Endothelial cell of umbilical vein (primary cell): Measurements from ENCODE around the gene CUX1. TPM values are rescaled to one million over a fixed set of nuclear protein-coding genes. Genes with fewer than 3 reads are reported as not detected.

Experiments used
- BruUV-seq: library from RNA; stranded (reverse); fragments of 400-500 nt; replicated peaks from 2 replicates; lab custom pipeline; 2021; lab: Mats Ljungman, UMichigan
- CTCF ChIA-PET: fragments of 300-600, 350-600 bp; sonication (Branson Sonifier 250); formaldehyde crosslinking; loops from one replicate; lab custom pipeline; 2021; ENCODE audit warnings: antibody characterized with exemption, inconsistent platforms; lab: Charles Lee
- POLR2A ChIA-PET: fragments of 300-600, 350-600 bp; sonication (Branson Sonifier 250); formaldehyde crosslinking; loops from one replicate; lab custom pipeline; 2021; ENCODE audit warnings: antibody characterized with exemption, inconsistent platforms; lab: Charles Lee
- DNase-seq: peaks from one replicate; pipeline ENCODE4 v3.0.0-alpha.2; 2011; ENCODE audit warnings: low read depth, low spot score
- FAIRE-seq: peaks from 2 replicates; lab custom pipeline; 2011; peaks lifted over from hg19 to GRCh38; lab: Jason Lieb, UNC
- H2AFZ ChIP-seq: 2 replicates; pipeline ENCODE4 v1.6.0; 2012; ENCODE audit warnings: low read depth, low read length, control low read depth, inconsistent platforms
- H3K27ac ChIP-seq: 2 replicates; pipeline ENCODE4 v1.5.1; 2011; ENCODE audit warnings: low read depth, mild to moderate bottlenecking, control low read depth, low read length, moderate library complexity; ENCODE audit not compliant: insufficient read depth
- H3K27me3 ChIP-seq, 2 experiments: 2 replicates each; pipeline versions ENCODE4 v1.6.0 to v1.6.1; 2011; ENCODE audit warnings: low read length in 2 of 2, mixed read lengths in 1 of 2; ENCODE audit not compliant: control insufficient read depth in 2 of 2, insufficient read depth in 2 of 2
- H3K36me3 ChIP-seq, 2 experiments: 2 replicates in 1 of 2; 3 replicates in 1 of 2; pipeline ENCODE4 v1.5.1; 2011; ENCODE audit warnings: low read length in 2 of 2, mild to moderate bottlenecking in 1 of 2, moderate library complexity in 1 of 2; ENCODE audit not compliant: control insufficient read depth in 2 of 2, insufficient read depth in 2 of 2; ENCODE audit errors: extremely low read depth in 1 of 2
- H3K4me1 ChIP-seq: 3 replicates; pipeline ENCODE4 v1.5.1; 2011; ENCODE audit warnings: mild to moderate bottlenecking, low read length; ENCODE audit not compliant: control insufficient read depth, insufficient read depth; ENCODE audit errors: extremely low read depth
- H3K4me2 ChIP-seq: 2 replicates; pipeline ENCODE4 v1.6.1; 2011; ENCODE audit warnings: low read length, control low read depth, mixed read lengths; ENCODE audit not compliant: insufficient read depth
- H3K4me3 ChIP-seq, 3 experiments: fragments of 200-600 bp in 1 of 3; sonication (generic), shearing (Covaris generic) in 1 of 3; replicated peaks in 1 of 3; 2 replicates each; pipeline ENCODE4 v1.5.1; 2011 to 2016; ENCODE audit warnings: control low read depth in 3 of 3, low read length in 3 of 3, mild to moderate bottlenecking in 2 of 3, inconsistent platforms in 1 of 3, low read depth in 1 of 3, moderate library complexity in 1 of 3; ENCODE audit not compliant: insufficient read depth in 1 of 3
- H3K79me2 ChIP-seq: 2 replicates; pipeline ENCODE4 v1.6.0; 2012; ENCODE audit warnings: low read length, inconsistent platforms; ENCODE audit not compliant: control insufficient read depth, insufficient read depth
- H3K9ac ChIP-seq: replicated peaks from 2 replicates; pipeline ENCODE3; 2011; ENCODE audit warnings: low read length, control low read depth; ENCODE audit not compliant: insufficient read depth; ENCODE audit errors: extremely low read depth
- H3K9me1 ChIP-seq: replicated peaks from 3 replicates; pipeline ENCODE4 v1.6.0; 2011; ENCODE audit warnings: mild to moderate bottlenecking, low read length; ENCODE audit not compliant: control insufficient read depth, insufficient read depth; ENCODE audit errors: extremely low read depth
- H3K9me3 ChIP-seq: replicated peaks from 2 replicates; pipeline ENCODE4 v1.5.1; 2012; ENCODE audit warnings: low read length, inconsistent platforms; ENCODE audit not compliant: control insufficient read depth, insufficient read depth
- H4K20me1 ChIP-seq: replicated peaks from 2 replicates; pipeline ENCODE3; 2011; ENCODE audit warnings: mild to moderate bottlenecking, low read length; ENCODE audit not compliant: control insufficient read depth, insufficient read depth; ENCODE audit errors: extremely low read depth
- EZH2 ChIP-seq: IDR thresholded peaks from 2 replicates; pipeline ENCODE4 v1.6.1; 2012; ENCODE audit warnings: borderline replicate concordance, low read depth, mild to moderate bottlenecking, moderate library complexity, low read length, inconsistent platforms; ENCODE audit not compliant: severe bottlenecking
- FOS ChIP-seq: IDR thresholded peaks from 2 replicates; pipeline ENCODE4 v1.6.1; 2011; ENCODE audit warnings: mild to moderate bottlenecking, low read length, moderate library complexity, borderline replicate concordance; ENCODE audit not compliant: insufficient read depth
- GATA2 ChIP-seq: IDR thresholded peaks from 2 replicates; pipeline ENCODE4 v1.7.0; 2011; ENCODE audit warnings: low read depth, mild to moderate bottlenecking, moderate library complexity, mixed read lengths, low read length; ENCODE audit not compliant: insufficient read length, insufficient read depth
- JUN ChIP-seq: IDR thresholded peaks from 2 replicates; pipeline ENCODE4 v1.6.1; 2011; ENCODE audit warnings: borderline replicate concordance, low read depth; ENCODE audit not compliant: insufficient read length, insufficient read depth
- MYC ChIP-seq: IDR thresholded peaks from one replicate; pipeline ENCODE4 v1.6.1; 2011; ENCODE audit warnings: mild to moderate bottlenecking, low read depth, low read length
- POLR2A ChIP-seq: IDR thresholded peaks from 2 replicates; pipeline ENCODE4 v1.6.1; 2012; ENCODE audit warnings: low read depth, mild to moderate bottlenecking, control low read depth, low read length
- POLR2AphosphoS5 ChIP-seq: IDR thresholded peaks from 2 replicates; pipeline ENCODE4 v1.6.1; 2012; ENCODE audit warnings: low read depth, mild to moderate bottlenecking, control low read depth, low read length, moderate library complexity; ENCODE audit not compliant: insufficient read depth
- dilution Hi-C: fragments of 300-500 bp; cut with MboI; formaldehyde crosslinking; loops from one replicate; pipeline ENCODE4 v1.15.0; 2019; ENCODE audit warnings: low sequenced_read_pairs; ENCODE audit not compliant: extremely low pct_ligation_motif_present
- intact Hi-C: fragments of 100-400 bp; cut with micrococcal nuclease; formaldehyde crosslinking; loops from one replicate; pipeline ENCODE4 v1.10.0; 2022
- polyA plus RNA-seq, 4 experiments: library from polyadenylated mRNA; depleted of rRNA in 3 of 4; stranded (reverse) in 3 of 4; unstranded in 1 of 4; fragments of >200 nt; gene quantifications; 2 replicates each; pipeline versions ENCODE4 v1.2.1 to v1.2.3, GENCODE V29; 2011 to 2012; ENCODE audit warnings: missing spikeins in 1 of 4
- total RNA-seq: library from RNA; stranded (reverse); gene quantifications from 2 replicates; pipeline ENCODE4 v1.2.3, GENCODE V29; 2021
- TF ChIP-seq, protein P1 (sequence below): IDR thresholded peaks from 2 replicates; pipeline ENCODE4 v1.6.1; 2011; ENCODE audit not compliant: insufficient read depth, insufficient read length
- TF ChIP-seq, protein P2 (sequence below), 2 donors: IDR thresholded peaks; 1 replicate in 1 of 2; 2 replicates in 1 of 2; pipeline ENCODE4 v1.5.1; 2011; ENCODE audit warnings: low read length in 2 of 2, mild to moderate bottlenecking in 2 of 2, moderate library complexity in 2 of 2, control low read depth in 1 of 2, inconsistent platforms in 1 of 2, low read depth in 1 of 2; ENCODE audit not compliant: insufficient read depth in 1 of 2; ENCODE audit errors: extremely low read depth in 1 of 2

The CUX1 gene
- total and polyA plus RNA-seq, 2 donors (not counting 3 experiments of a cell fraction or from before 2014, with no cell fraction given): 13.8 to 49.8 TPM

DNA sequence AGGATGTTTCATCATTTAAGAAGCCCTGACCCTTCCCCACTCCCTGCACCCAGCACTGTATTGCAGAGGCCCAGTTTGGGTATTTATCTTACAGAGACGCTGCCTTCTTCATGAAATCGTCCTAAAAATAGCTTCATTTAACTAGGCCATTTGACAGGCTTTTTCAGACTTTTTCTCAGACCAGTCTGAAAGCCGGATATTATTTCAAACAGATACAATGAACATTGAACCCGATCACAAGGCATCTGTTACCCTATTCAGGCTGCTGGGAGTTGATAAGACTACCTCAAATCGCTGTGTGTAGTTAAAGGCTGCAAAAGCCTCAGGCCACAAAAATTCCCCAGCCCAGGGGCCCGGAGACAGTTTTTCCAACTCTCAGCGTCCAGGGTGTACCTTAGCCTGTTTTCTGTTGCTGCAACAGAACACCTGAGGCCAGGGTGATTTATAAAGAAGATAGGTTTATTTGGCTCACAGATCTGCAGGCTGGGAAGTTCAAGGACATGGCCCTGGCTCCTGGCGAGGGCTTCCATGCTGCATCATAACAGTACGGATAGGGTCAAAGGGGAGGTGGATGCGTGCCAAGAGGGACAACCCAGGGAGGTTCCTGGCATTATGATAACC, 338.5 kb downstream of the CUX1 start:
- Histone ChIP-seq H3K9me1 (no peaks in the 10 kb centered on the region), H4K20me1 (no peaks in the 10 kb centered on the region), H3K27ac (no peak overlapping the region), H3K4me2 (no peak overlapping the region), H3K4me1 (no peaks in the 10 kb centered on the region), H3K9ac (no peak overlapping the region), H3K27me3 (no peaks in the 10 kb centered on the region), H2AFZ (no peak overlapping the region), H3K36me3 (peaks cover 0 to 2% of the 10 kb centered on the region in 2 experiments), H3K79me2 (no peaks in the 10 kb centered on the region), H3K9me3 (no peaks in the 10 kb centered on the region), H3K4me3 (no peak overlapping the region)
- no TSS peak for BruUV-seq
- intact Hi-C loops: no loop called here
- ChIA-PET CTCF (no interaction called here), POLR2A (no interaction called here)
- FAIRE-seq: peak; percentile 42
- dilution Hi-C loops: no loop called here
- DNase-seq: no peak
- TF ChIP-seq GATA2 (no peak), EZH2 (no peak), JUN (no peak), MYC (no peak), FOS (no peak), POLR2A (no peak), POLR2AphosphoS5 (no peak)
- TF ChIP-seq, protein P1, sequence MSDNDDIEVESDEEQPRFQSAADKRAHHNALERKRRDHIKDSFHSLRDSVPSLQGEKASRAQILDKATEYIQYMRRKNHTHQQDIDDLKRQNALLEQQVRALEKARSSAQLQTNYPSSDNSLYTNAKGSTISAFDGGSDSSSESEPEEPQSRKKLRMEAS: no peak
- TF ChIP-seq, protein P2, sequence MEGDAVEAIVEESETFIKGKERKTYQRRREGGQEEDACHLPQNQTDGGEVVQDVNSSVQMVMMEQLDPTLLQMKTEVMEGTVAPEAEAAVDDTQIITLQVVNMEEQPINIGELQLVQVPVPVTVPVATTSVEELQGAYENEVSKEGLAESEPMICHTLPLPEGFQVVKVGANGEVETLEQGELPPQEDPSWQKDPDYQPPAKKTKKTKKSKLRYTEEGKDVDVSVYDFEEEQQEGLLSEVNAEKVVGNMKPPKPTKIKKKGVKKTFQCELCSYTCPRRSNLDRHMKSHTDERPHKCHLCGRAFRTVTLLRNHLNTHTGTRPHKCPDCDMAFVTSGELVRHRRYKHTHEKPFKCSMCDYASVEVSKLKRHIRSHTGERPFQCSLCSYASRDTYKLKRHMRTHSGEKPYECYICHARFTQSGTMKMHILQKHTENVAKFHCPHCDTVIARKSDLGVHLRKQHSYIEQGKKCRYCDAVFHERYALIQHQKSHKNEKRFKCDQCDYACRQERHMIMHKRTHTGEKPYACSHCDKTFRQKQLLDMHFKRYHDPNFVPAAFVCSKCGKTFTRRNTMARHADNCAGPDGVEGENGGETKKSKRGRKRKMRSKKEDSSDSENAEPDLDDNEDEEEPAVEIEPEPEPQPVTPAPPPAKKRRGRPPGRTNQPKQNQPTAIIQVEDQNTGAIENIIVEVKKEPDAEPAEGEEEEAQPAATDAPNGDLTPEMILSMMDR (IDR thresholded peaks at IDR 0.05; ENCODE audit: extremely low read depth in 1 of 2, insufficient read depth in 1 of 2, low read depth in 1 of 2, low read length in 2 of 2): no peak
